NB4 (cell line): ENCODE data around the gene ERVK3-1.

Experiments used
- DNase-seq: peaks from one replicate; pipeline ENCODE4 v3.0.0; 2010; ENCODE audit warnings: low read depth
- H3K4me3 ChIP-seq: one replicate; pipeline ENCODE4 v1.5.1; 2011; ENCODE audit warnings: mild to moderate bottlenecking, low read depth, low read length, moderate library complexity
- MYC ChIP-seq: IDR thresholded peaks from 2 replicates; pipeline ENCODE4 v1.6.1; 2011; ENCODE audit warnings: low read depth, low read length
- POLR2A ChIP-seq: IDR thresholded peaks from 2 replicates; pipeline ENCODE4 v1.6.1; 2011; ENCODE audit warnings: mild to moderate bottlenecking; ENCODE audit not compliant: insufficient read length; ENCODE audit errors: extremely low read depth
- TF ChIP-seq, protein P1 (sequence below): IDR thresholded peaks from one replicate; pipeline ENCODE4 v1.5.1; 2012; ENCODE audit warnings: low read depth, low read length
- TF ChIP-seq, protein P2 (sequence below): IDR thresholded peaks from 2 replicates; pipeline ENCODE4 v1.6.1; 2011; ENCODE audit warnings: low read depth, low read length

The ERVK3-1 gene

DNA sequence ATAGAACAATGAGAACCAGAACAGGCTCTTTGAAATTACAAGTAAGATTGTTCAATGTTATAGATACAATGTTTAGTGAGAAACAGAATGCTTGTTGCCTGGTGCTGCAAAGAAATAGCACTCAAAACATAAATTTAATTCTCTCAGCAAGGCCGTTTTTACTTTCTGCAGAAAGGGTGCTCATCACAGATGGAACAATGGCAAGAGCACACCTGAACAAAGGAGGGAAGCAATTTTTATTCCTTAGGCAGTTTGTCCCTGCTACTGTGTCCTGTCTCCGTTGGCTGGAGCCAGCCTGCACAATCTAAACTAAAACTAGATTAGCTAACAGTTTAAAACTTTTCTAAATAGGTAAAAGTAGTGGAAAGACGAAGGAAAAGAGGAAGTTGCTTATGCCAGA lies 36.8 kb upstream of the ERVK3-1 start:
- no peak for DNase-seq
- no peak overlapping the region for H3K4me3 ChIP-seq
- TF ChIP-seq MYC, result no peak

DNA sequence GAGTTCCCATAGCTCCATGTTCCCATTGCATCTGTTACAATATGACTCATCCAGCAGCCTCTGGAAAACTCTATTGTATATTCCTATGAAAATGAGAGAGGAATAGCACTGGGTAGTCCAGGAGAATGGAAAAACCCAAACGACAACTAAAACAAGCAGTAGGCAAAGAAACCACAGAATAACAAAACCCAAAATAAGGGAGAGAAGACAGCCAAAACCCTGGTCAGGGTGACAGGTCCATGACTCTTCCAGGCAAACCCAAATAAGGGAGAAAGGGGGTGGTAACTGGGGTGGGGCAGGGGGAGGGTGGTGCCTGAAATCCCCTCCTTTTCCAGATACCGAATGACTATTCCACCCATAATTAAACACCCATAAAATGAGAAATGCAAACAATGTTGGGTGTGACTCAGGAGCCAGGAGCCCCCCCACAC lies 30.4 kb upstream of the ERVK3-1 start:
- DNase-seq, result no peak
- TF ChIP-seq, protein P1, sequence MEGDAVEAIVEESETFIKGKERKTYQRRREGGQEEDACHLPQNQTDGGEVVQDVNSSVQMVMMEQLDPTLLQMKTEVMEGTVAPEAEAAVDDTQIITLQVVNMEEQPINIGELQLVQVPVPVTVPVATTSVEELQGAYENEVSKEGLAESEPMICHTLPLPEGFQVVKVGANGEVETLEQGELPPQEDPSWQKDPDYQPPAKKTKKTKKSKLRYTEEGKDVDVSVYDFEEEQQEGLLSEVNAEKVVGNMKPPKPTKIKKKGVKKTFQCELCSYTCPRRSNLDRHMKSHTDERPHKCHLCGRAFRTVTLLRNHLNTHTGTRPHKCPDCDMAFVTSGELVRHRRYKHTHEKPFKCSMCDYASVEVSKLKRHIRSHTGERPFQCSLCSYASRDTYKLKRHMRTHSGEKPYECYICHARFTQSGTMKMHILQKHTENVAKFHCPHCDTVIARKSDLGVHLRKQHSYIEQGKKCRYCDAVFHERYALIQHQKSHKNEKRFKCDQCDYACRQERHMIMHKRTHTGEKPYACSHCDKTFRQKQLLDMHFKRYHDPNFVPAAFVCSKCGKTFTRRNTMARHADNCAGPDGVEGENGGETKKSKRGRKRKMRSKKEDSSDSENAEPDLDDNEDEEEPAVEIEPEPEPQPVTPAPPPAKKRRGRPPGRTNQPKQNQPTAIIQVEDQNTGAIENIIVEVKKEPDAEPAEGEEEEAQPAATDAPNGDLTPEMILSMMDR, result no peak
- no peak for TF ChIP-seq POLR2A

DNA sequence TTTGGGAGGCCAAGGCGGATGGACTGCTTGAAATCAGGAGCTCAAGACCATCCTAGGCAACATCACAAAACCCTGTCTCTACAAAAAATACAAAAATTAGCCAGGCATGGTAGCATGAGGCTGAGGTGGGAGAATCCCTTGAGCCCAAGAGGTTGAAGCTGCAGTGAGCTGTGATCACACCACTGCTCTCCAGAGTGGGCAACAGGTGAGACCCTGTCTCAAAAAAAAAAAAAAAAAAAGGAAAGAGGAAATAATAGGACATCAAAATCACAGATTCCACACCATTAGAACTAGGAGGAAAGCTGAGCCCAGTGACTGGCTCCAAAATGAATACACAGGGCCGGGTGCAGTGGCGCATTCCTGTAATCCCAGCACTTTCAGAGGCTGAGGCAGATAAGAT lies 29.6 kb upstream of the ERVK3-1 start:
- TF ChIP-seq, protein P1, result no peak
- no peak for TF ChIP-seq MYC
- TF ChIP-seq, protein P2, sequence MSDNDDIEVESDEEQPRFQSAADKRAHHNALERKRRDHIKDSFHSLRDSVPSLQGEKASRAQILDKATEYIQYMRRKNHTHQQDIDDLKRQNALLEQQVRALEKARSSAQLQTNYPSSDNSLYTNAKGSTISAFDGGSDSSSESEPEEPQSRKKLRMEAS, result no peak
- no peak for TF ChIP-seq POLR2A
- no peak for DNase-seq
- no peak overlapping the region for H3K4me3 ChIP-seq

More for the DNA sequence above, 30.4 kb upstream of the ERVK3-1 start:
- H3K4me3 ChIP-seq, result no peak overlapping the region

DNA sequence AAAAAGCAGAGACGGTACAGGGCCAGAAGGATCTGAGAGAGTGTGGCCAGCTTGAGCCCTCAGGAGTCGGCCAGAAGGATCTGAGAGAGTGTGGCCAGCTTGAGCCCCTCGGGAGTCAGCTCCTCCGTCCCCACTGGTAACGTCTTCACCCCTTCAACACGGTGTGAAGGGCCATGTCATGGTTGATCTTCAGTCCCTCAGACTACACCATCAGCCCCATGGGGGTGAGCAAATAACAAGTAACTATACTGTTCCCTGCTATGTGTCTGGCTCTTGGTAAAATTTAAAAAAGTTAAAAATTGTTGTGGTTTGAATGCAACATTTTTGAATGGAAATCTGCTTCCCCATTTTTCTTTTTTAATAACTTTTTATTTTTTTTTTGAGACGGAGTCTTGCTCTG lies 28.0 kb upstream of the ERVK3-1 start:
- H3K4me3 ChIP-seq, result no peak overlapping the region
- no peak for DNase-seq
- TF ChIP-seq MYC, result no peak

DNA sequence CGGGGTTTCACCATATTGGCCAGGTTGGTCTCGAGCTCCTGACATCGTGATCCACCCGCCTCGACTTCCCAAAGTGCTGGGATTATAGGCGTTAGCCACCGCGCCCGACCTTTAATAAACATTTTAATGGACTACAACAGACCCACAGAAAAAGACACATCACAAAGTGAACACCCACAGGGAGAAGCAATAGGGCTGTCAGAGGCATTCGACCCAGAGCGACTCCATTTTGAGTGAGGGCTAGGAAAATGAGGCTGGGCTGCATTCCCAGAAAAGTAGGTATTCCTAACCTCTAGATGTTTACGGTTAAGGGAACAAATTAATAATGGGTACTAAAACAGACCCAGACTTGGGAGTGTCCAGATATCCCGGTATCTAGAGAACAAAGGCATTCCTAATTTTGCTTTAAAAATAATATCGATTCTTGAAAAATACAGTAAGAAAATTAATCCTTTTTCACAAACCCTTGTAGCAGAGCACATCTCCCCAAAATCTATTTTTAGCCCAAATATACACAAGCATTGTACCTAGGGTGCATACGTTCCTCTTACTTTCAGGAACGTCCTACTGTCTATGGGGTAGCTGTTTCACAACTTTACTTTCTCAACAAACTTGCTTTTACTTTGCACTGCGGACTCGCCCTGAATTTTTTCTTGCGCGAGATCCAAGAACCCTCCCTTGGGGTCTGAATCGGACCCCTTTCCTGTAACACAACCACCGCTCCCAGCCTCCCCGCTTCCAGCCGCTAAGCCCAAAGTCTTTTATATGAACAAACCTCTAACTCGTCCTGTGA lies 27.2 kb upstream of the ERVK3-1 start:
- peak overlapping the region; percentile 84 for H3K4me3 ChIP-seq
- TF ChIP-seq POLR2A (no peak), MYC (no peak)
- TF ChIP-seq, protein P1, result no peak
- TF ChIP-seq, protein P2, result no peak
- DNase-seq, result no peak

DNA sequence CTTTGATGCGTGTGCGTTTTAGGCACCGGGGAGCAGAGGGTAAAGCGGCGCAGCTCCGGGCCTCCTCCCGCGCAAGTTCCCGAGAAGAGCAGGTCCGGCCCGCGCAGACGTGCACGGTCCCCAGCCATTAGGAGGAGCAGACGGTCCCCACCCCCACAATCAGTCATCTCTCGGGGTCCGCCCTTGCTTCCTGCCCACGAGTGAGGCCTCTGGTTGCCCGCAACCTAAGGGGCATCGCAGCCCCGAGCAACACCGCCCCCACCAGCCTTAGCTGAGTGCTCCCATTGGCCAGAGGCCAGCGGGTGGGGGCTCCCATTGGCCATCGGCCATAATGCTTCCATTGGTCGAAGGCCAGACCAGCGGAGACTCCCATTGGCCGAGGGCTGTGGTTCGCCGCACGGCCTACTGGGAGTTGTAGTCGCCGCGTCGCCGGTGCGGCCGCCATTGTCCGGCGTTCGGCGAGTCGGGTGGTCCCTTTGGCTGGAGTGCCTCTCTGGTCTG lies 26.6 kb upstream of the ERVK3-1 start, which contains the start of gene ZNF8:
TSS of gene ZNF8 (plus strand) at position 415 of the 501 bp plus-strand sequence. CDS start 127 bp downstream, outside the sequence.
- TF ChIP-seq, protein P1, result no peak
- TF ChIP-seq MYC (no peak; the same call in 1 of the 2 replicates), POLR2A (peak; percentile 61)
- TF ChIP-seq, protein P2, result peak; percentile 30; the same call in 1 of the 2 replicates
- peak within 1 kb of the TSS; percentile 84 for H3K4me3 ChIP-seq
- peak; percentile 98 for DNase-seq
